ENCODE data around the gene POLR3K.

The POLR3K gene

DNA sequence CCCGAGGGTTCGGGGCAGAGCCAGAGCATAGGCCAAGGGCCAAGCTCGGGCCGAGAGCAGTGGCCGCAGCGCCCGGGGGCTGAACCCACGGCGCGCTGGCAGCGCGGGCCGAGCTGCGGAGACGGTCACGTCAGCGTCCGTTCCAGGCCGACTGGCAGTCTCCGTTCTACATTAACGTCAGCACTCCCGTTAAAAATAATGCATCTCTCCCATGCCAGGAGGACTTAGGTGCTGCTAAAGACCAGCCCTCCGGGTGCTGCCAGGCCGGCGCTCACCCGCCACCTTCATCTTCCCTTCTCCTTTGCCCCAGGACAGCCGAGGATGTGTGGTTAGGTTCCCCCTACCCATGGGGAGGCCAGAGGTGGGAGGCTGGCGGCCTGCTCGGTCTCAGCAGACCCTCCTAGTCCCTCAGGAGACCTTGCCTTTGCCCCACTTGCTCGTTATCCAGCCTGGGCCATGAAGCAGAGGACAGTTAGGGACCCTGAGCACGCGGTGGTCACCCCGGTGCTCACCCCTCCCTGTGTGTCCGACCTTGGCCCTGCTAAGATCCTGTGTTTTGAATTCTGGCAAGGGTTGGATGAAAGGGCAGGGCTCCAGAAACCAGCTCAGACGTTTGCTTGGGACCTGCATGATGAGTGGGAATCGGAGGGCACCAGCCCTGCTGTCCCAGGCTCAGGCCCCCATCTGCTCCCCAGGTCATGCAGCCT, 25.2 kb upstream of the POLR3K start:
- DNase-seq (ENCODE audit: low read depth in 2 of 2), result no peak

GRCh38 chr16:77807-78443, 24.5 kb upstream of the POLR3K start, which contains the start of gene MPG:
Gene MPG (plus strand): TSS chr16:78225. CDS start chr16:78310, 85 bp downstream.
- DNase-seq (ENCODE audit: low read depth in 2 of 2), result peak; percentile 70 to 80

DNA sequence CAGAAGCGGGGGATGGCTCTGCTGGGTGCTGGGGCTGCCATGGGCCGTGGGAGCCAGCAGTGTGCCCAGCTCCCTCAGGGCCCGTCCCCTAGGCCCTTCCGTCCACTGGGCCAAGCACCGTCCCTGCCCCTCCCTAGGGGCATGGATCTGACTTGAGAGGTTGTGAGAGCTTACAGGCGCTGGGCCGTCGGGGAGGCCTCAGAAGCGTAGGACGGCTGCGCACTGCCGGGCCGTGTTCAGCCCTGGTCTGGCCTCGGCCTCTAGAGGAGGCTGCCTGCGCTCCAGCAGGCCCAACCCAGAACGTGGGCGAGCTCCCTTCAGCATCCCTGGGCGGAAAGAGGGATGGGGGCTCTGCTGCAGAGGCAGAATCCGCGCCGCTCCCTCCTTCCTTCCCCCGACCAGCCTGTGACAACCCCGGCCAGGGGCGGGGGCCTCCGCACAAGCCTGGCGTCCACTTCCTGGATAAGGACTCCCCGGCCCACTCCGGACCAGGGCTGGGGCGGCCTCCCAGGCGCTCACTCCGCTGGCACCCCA, 23.9 kb upstream of the POLR3K start:
- DNase-seq (ENCODE audit: low read depth in 2 of 2), result no peak

- no peak for DNase-seq (ENCODE audit: low read depth in 2 of 2)
These were observed 23.3 kb upstream of the POLR3K start for GRCh38 chr16:76535-77272.

DNA sequence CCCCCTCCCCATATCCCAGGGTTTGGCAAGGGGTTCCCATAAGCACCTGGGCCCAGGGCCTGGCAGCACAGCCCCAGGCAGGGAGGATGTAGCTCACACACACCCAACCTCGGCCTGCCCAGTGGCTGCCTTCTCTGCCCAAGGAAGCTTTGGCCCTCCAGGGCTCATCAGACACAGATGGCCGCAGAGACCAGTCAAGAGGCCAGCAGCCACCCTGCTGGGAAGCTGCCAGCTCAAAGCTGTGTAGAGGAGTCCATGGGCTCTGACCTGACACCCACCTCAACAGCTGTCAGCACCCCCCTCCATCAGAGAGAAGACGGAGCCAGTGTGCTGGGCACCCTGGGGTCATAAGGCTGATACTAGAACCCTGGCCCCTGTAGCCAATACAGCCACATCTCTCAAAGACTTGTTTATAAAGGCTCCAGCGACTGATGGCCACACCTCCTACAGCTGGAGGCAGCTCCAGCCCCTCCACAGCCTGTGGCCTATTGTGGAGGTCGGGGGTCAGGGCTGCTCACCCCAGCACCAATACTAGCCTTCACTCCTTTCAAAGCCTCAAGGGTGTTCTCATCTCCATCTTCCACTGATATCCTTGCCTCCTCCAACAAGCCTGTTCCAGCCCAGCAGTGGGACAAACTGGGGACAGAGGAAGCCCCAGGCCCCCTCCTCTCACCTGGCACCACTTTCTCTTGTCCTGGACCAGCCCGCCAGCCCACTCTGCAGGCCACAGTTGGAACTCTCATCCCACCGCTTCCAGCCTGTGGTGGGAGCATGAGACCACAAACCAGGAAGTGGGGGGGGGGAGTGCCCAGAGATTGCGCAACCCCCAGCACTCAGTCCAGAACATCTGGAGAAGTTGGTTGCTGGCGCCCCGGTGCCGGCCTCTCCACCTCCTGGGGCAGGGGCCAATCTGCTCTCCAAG, 22.4 kb upstream of the POLR3K start:
- no peak for DNase-seq (ENCODE audit: low read depth in 2 of 2)

GRCh38 chr16:74747-75334, 21.4 kb upstream of the POLR3K start:
- DNase-seq (ENCODE audit: low read depth in 2 of 2), result no peak

- no peak for DNase-seq (ENCODE audit: low read depth in 2 of 2)
These were observed 20.8 kb upstream of the POLR3K start for GRCh38 chr16:74051-74746.

- DNase-seq (ENCODE audit: low read depth in 2 of 2), result no peak
These were observed 19.4 kb upstream of the POLR3K start, which contains the start of gene RHBDF1 for GRCh38 chr16:72561-73548. Gene RHBDF1 (minus strand): TSS chr16:72631. CDS start chr16:65015, 7,616 bp downstream.

GRCh38 chr16:71540-72401, 18.4 kb upstream of the POLR3K start:
- no peak for DNase-seq (ENCODE audit: low read depth in 2 of 2)

GRCh38 chr16:71210-71539, 17.8 kb upstream of the POLR3K start:
- DNase-seq (ENCODE audit: low read depth in 2 of 2), result no peak

GRCh38 chr16:69181-69580, 15.8 kb upstream of the POLR3K start:
- no peak for DNase-seq (ENCODE audit: low read depth in 2 of 2)

- DNase-seq (ENCODE audit: low read depth in 2 of 2), result no peak
These were observed 14.7 kb upstream of the POLR3K start for GRCh38 chr16:67884-68789.

DNA sequence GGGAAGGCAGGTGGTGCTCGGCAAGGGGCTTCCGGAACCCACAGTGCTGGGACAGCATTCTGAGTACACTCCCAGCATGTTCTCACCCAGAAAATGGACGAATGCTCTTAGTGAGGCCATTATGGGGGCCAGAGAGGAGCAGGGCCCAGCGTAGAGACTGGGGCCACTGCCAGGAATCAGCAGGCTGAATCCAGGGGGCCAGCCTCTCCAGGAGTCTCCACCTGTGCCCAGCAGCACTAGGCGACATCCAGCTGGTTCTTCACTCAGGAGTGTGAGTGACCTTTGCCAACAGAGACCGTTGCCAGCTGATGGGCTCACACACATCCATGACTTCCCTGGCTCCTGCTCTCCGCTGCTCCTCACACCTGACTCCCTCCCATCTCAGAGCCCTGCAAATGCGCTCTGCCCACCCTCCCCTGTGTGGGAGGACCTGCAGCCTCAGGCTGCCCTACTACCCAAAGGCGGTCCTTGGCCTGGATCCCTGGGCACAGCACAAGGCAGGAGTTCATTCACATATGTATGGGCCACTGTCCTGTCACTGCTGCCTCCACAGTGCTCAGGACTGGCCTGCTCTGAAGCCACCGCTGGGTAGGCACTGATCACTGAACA, 13.9 kb upstream of the POLR3K start:
- no peak for DNase-seq (ENCODE audit: low read depth in 2 of 2)

GRCh38 chr16:66309-67182, 13.1 kb upstream of the POLR3K start:
- no peak for DNase-seq (ENCODE audit: low read depth in 2 of 2)

DNA sequence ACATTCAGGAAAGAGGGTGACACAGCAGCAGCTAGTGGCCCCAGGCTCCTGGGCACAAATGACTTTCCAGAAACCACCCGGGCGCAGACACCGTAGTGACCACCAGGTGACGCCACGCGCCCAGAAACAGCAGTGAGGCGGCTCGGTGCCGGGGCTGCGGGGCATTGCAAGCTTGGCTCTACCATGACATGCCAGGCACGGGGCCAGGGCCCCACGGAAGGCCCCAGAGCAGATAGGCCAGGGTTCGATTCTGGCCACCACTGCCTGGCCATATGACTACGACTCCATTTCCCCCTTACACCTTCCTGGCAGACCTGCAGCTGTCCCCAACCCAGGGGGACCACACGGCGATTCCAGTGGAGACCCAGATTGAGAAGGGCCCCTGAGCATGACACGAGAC, 12.3 kb upstream of the POLR3K start:
- DNase-seq (ENCODE audit: low read depth in 2 of 2), result peak; percentile 76 to 90

DNA sequence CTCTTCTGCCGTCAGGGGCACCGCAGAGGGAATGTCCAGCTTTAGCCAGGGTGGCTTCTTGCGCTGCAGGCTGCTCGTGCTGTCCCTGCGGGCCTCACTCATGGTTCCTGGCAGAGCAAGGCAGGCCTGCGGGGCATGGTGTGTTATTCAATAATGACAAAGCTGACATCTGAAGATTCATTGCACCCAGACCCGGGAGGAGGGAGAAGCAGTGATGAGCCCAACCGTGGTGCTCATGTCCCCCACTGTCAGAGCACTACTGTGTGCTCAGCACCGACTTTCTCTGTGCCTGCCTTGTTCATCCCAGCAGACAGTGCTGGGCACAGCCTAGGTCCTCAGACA, 11.5 kb upstream of the POLR3K start:
- DNase-seq (ENCODE audit: low read depth in 2 of 2), result no peak
